Measurements from ENCODE around the gene NRM. TPM values are rescaled to one million over a fixed set of nuclear protein-coding genes. Genes with fewer than 3 reads are reported as not detected.
A peak's percentile ranks its signal among the peaks of the same experiment; 100 is the strongest.

Gene NRM
- total RNA-seq, 4 donors from 2014 or later, result 3.0 to 8.2 (median 6.0) TPM

DNA sequence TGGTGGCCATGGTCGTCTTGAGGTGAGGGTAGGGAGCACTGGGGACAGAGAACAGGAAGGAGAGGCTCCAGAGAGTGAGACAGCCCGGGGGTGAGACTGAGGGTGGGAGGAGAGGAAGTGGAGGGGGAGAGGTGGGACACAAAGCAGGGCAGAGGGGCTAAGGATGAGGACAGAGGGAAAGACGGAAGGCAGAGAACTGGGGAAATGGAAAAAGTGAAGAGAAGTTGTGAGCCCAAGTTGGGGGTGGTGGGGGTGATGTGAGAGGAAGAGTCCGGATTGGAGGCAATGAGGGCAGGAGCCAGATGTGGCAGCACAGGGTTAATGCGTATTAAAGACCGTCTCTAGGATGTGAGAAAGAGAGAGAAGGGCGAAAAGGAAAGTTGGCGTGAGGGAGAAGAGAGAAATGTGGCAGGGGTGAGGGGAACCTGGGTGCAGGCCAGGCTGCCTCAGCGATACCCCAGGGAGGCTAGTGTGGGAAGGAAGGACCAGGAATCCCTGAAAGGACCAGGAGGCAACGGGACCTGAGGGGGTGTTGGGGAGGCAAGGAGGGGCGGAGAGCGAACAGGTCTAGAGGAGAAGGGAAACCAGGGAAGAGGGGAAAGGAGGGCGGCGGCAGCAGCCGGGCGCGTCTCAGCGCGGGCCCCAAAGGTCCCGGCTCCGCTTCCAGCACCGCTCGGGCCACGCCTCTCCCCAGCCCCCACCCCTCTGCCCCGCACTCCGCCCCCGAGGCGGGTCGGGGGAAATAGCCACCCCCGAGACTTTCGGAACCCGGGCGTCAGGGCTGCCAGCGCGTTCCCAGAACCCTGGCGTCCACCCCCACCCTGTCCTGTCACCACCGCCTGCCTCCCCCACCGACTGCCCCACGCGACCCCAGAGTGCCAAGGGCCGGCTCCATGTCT lies 4.5 kb downstream of the NRM start, which contains the start of gene PPP1R18:
TSS of gene PPP1R18 (minus strand) at position 637 of the 899 bp plus-strand sequence. CDS start at position 10, 627 bp downstream.
- 0 to 2% methylated on average over 8 to 11 of the region's 41 CpGs for WGBS, 2 donors (ENCODE audit: low coverage in 1 of 2)
- ATAC-seq, result peak; percentile 43
- H3K4me1 ChIP-seq, result peaks cover 4 to 81% (median 48%) of the 10 kb centered on the region in 3 donors

DNA sequence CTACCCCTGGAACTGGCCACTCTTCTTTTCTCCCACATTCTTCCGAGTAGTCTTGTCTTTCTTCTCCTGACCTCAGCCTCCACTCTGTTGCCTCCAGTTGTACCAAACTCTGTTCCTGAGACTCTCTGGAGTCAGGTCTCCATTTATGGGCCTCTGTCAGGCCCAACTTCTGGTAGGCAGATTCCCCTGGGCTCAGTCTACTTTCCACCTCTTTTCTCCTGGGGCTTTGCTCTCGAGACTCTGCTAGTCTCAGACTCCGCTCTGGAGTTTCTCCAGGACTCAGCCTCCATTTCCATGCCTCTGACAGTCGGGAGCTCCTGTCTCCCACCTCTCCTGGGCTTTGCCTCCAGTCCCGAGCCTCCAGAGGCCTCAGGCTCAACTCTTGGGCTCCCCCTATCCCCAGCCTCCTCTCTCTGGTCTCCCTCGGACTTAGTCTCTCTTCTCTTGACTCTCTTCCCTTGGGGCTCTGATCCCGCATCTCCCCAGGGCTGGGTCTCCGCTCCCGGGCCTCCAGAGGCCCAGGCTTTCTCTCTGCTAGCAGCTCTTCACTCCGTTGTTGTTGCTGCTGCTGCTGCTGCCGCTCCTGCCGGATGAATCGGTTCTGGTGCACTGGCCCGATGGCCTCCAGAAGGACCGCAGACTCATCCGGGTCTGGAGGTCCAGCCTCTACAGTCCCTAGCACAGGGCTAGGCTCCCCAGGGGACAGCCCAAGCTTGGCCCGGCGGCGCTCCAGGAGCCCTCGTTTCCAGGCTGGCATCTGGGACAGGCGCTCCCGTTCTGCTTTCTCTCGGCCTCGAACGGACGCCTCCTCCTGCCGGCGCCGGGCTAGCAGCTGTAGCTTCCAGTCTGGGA lies 5.4 kb downstream of the NRM start:
- TF ChIP-seq, protein P1, sequence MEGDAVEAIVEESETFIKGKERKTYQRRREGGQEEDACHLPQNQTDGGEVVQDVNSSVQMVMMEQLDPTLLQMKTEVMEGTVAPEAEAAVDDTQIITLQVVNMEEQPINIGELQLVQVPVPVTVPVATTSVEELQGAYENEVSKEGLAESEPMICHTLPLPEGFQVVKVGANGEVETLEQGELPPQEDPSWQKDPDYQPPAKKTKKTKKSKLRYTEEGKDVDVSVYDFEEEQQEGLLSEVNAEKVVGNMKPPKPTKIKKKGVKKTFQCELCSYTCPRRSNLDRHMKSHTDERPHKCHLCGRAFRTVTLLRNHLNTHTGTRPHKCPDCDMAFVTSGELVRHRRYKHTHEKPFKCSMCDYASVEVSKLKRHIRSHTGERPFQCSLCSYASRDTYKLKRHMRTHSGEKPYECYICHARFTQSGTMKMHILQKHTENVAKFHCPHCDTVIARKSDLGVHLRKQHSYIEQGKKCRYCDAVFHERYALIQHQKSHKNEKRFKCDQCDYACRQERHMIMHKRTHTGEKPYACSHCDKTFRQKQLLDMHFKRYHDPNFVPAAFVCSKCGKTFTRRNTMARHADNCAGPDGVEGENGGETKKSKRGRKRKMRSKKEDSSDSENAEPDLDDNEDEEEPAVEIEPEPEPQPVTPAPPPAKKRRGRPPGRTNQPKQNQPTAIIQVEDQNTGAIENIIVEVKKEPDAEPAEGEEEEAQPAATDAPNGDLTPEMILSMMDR (IDR thresholded peaks at IDR 0.05), result peak in 1 of 4 experiments; percentile 35
- TF ChIP-seq EP300 (IDR thresholded peaks at IDR 0.05), result no peak
- WGBS, 2 donors (ENCODE audit: low coverage in 1 of 2), result 3 to 10% methylated on average over 6 to 9 of the region's 29 CpGs
- no peaks in the 10 kb centered on the region for H3K27me3 ChIP-seq
- no peaks in the 10 kb centered on the region for H3K9me3 ChIP-seq
- peaks cover 0 to 6% of the 10 kb centered on the region in 2 donors for H3K36me3 ChIP-seq
- peak overlapping the region; percentile 91 to 92 for H3K4me3 ChIP-seq
- no peak for ATAC-seq
- H3K27ac ChIP-seq, result peak overlapping the region; percentile 92 to 100 (median 98)
- peaks cover 4 to 85% (median 55%) of the 10 kb centered on the region in 3 donors for H3K4me1 ChIP-seq

More for the DNA sequence above, 4.5 kb downstream of the NRM start, which contains the start of gene PPP1R18:
- H3K36me3 ChIP-seq, result no peaks in the 10 kb centered on the region
- H3K27ac ChIP-seq, result peak within 1 kb of the TSS; percentile 92 to 100 (median 98)
- H3K4me3 ChIP-seq, result peak within 1 kb of the TSS; percentile 91 to 92
- TF ChIP-seq POLR2A (IDR thresholded peaks at IDR 0.05) (peak in 1 of 2 donors; percentile 42), EP300 (IDR thresholded peaks at IDR 0.05) (no peak), POLR2AphosphoS5 (IDR thresholded peaks at IDR 0.05) (peak; percentile 74)
- TF ChIP-seq, protein P1 (IDR thresholded peaks at IDR 0.05), result no peak
- no peaks in the 10 kb centered on the region for H3K27me3 ChIP-seq
- H3K9me3 ChIP-seq, result no peaks in the 10 kb centered on the region

DNA sequence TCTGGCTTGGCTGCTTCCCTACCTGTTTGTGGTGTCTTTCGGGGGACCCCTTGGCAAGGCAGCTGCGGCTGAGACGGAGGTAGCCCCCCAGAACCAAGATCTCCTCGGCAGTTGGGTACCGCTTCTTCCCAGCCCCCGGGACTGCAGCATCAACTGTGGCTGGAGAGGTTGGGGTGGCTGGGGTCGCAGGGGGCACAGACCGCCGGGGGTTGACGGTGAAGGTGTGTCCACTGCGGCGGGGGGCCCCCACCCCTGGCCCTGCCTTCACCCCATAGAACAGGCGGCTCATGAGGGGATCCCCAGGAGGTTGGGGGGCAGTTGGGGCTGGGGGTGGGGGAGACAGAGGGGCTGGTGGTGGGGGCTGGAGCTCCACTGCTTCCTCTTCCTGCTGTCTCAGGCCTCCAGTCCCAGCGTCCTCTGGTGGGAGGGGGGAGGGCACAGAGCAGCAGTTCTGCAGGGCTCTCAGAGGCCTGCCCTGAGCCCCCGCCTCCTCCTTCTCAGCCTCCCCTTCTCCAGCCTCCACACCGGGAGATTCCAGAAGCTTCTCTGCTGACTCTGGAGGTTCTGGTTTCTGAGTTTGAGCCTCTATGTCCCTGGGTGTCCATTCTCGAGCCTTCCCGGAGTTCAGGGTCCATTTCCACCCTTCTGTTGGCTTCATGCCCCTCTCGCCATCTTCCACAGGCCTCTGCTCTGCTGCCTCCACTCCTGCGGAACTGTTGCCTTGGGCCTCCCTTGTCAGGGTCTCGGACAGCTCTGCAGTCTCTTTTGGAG lies 6.2 kb downstream of the NRM start:
- peaks cover 0 to 13% of the 10 kb centered on the region in 2 donors for H3K36me3 ChIP-seq
- H3K27ac ChIP-seq, result peak overlapping the region; percentile 92 to 100 (median 98)
- H3K27me3 ChIP-seq, result no peaks in the 10 kb centered on the region
- no peaks in the 10 kb centered on the region for H3K9me3 ChIP-seq
- H3K4me3 ChIP-seq, result peak overlapping the region; percentile 91 to 92
- ATAC-seq, result no peak
- WGBS, 2 donors (ENCODE audit: low coverage in 1 of 2), result 5 to 6% methylated on average over 9 to 13 of the region's 21 CpGs
- TF ChIP-seq, protein P1 (IDR thresholded peaks at IDR 0.05), result no peak
- TF ChIP-seq EP300 (IDR thresholded peaks at IDR 0.05) (no peak), POLR2A (IDR thresholded peaks at IDR 0.05) (no peak), POLR2AphosphoS5 (IDR thresholded peaks at IDR 0.05) (no peak)
- H3K4me1 ChIP-seq, result peaks cover 4 to 85% (median 55%) of the 10 kb centered on the region in 3 donors

DNA sequence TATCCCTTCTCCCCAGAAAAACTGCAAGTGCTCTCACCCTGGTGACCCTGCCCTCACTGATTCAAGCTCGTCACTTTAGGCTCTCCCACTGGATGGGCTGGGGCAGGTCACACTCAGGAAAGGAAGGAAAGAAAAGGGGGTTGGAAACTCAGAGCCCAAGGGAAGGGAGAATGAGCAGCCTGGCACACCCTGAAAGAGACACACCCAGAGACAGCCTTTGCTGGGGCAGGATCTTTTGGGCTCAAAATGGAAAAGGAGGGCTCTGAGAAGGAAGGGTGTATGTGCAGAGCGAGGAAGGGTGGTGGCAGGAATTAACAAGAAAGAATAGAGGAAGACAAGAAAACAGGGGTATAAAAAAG lies 6.8 kb downstream of the NRM start:
- Histone ChIP-seq H3K36me3 (peaks cover 0 to 13% of the 10 kb centered on the region in 2 donors), H3K27ac (peak overlapping the region; percentile 92 to 100 (median 98)), H3K27me3 (no peaks in the 10 kb centered on the region), H3K9me3 (no peaks in the 10 kb centered on the region), H3K4me3 (peak overlapping the region; percentile 91 to 92), H3K4me1 (peaks cover 5 to 85% (median 55%) of the 10 kb centered on the region in 3 donors)
- ATAC-seq, result no peak
- TF ChIP-seq, protein P1 (IDR thresholded peaks at IDR 0.05), result no peak
- TF ChIP-seq POLR2AphosphoS5 (IDR thresholded peaks at IDR 0.05), result no peak
- TF ChIP-seq POLR2A (IDR thresholded peaks at IDR 0.05), result peak in 1 of 2 donors; percentile 8
- WGBS, 2 donors (ENCODE audit: low coverage in 1 of 2), result 0% methylated on average over 1 of the region's 2 CpGs

Measured in gastroesophageal sphincter (tissue), 4 donors.